GM23338 (cell line): Measurements from ENCODE around the gene OR51E1. TPM values are rescaled to one million over a fixed set of nuclear protein-coding genes. Genes with fewer than 3 reads are reported as not detected.

ENCODE experiments used
- ATAC-seq: fragments of 200-7000 bp; cut with Tn5 transposase; 3 replicates; pipeline ENCODE4 v1.9.1; 2020
- DNase-seq: peaks from one replicate; pipeline ENCODE4 v3.0.0-alpha.2; 2015; ENCODE audit warnings: low spot score
- H2AFZ ChIP-seq: fragments of 200-600 bp; sonication (generic); 2 replicates; pipeline ENCODE4 v1.8.0; 2016; ENCODE audit warnings: antibody characterized with exemption, mild to moderate bottlenecking, moderate library complexity
- H3F3A ChIP-seq: fragments of 200-600 bp; sonication (generic); replicated peaks from 2 replicates; pipeline ENCODE4 v1.8.0; 2017; ENCODE audit warnings: antibody characterized with exemption, mixed run types, low read depth
- H3K27ac ChIP-seq: fragments of 200-600 bp; sonication (generic); 2 replicates; pipeline ENCODE4 v1.6.1; 2016; ENCODE audit warnings: low read depth
- H3K27me3 ChIP-seq: fragments of 200-600 bp; sonication (generic); 2 replicates; pipeline ENCODE4 v1.8.0; 2016; ENCODE audit warnings: mild to moderate bottlenecking, mixed run types, moderate library complexity; ENCODE audit not compliant: insufficient read depth
- H3K36me3 ChIP-seq: fragments of 200-600 bp; sonication (generic); 2 replicates; pipeline ENCODE4 v1.8.0; 2016; ENCODE audit warnings: mild to moderate bottlenecking; ENCODE audit not compliant: insufficient read depth
- H3K4me1 ChIP-seq: fragments of 200-600 bp; sonication (generic); 2 replicates; pipeline ENCODE4 v1.8.0; 2016; ENCODE audit warnings: mild to moderate bottlenecking, moderate library complexity; ENCODE audit not compliant: insufficient read depth
- H3K4me2 ChIP-seq: fragments of 200-600 bp; sonication (generic); 2 replicates; pipeline ENCODE4 v1.7.1; 2017; ENCODE audit warnings: mixed run types
- H3K4me3 ChIP-seq: fragments of 200-600 bp; sonication (generic); 2 replicates; pipeline ENCODE4 v1.6.1; 2016; ENCODE audit warnings: mixed run types
- H3K79me2 ChIP-seq: fragments of 200-600 bp; sonication (generic); replicated peaks from 2 replicates; pipeline ENCODE4 v1.8.0; 2017; ENCODE audit warnings: mild to moderate bottlenecking; ENCODE audit not compliant: insufficient read depth
- H3K9me2 ChIP-seq: fragments of 200-600 bp; sonication (generic); 2 replicates; pipeline ENCODE4 v1.8.0; 2017; ENCODE audit not compliant: insufficient read depth
- H4K20me1 ChIP-seq: fragments of 200-600 bp; sonication (generic); replicated peaks from 2 replicates; pipeline ENCODE4 v1.8.0; 2017; ENCODE audit warnings: mild to moderate bottlenecking; ENCODE audit not compliant: insufficient read depth
- H3K27ac Mint-ChIP-seq: 2 replicates; pipeline ENCODE4 v1.8.0; 2020; ENCODE audit warnings: inconsistent platforms, mild to moderate bottlenecking, moderate library complexity, mixed read lengths
- H3K27me3 Mint-ChIP-seq: 3 replicates; pipeline ENCODE4 v1.8.0; 2022; ENCODE audit warnings: low read depth, mild to moderate bottlenecking, moderate library complexity, mixed read lengths, inconsistent platforms; ENCODE audit not compliant: insufficient read depth, poor library complexity
- H3K36me3 Mint-ChIP-seq: 3 replicates; pipeline ENCODE4 v1.8.0; 2021; ENCODE audit warnings: low read depth, mild to moderate bottlenecking, inconsistent platforms, moderate library complexity, mixed read lengths
- H3K4me1 Mint-ChIP-seq: 3 replicates; pipeline ENCODE4 v1.8.0; 2020; ENCODE audit warnings: mild to moderate bottlenecking, inconsistent platforms, mixed read lengths
- H3K4me3 Mint-ChIP-seq: 3 replicates; pipeline ENCODE4 v1.8.0; 2021; ENCODE audit warnings: moderate library complexity, mild to moderate bottlenecking, inconsistent platforms, mixed read lengths
- H3K9me3 Mint-ChIP-seq: 3 replicates; pipeline ENCODE4 v1.8.0; 2020; ENCODE audit warnings: moderate library complexity, mild to moderate bottlenecking, inconsistent platforms, mixed read lengths
- CTCF ChIP-seq, 2 experiments: fragments of 200-600 bp in 1 of 2; sonication (generic) in 1 of 2; conservative IDR thresholded peaks; 2 replicates each; pipeline versions ENCODE4 v1.5.1 to v1.6.1; 2016 to 2017; ENCODE audit warnings: antibody characterized with exemption in 2 of 2, low read depth in 2 of 2, mild to moderate bottlenecking in 2 of 2, moderate library complexity in 1 of 2
- ETS1 ChIP-seq: IDR thresholded peaks from 2 replicates; pipeline ENCODE4 v1.6.1; 2016; ENCODE audit warnings: antibody characterized with exemption
- EZH2phosphoT487 ChIP-seq: fragments of 200-600 bp; sonication (generic); IDR thresholded peaks from one replicate; pipeline ENCODE4 v1.8.1; 2018; ENCODE audit warnings: antibody characterized with exemption; ENCODE audit not compliant: unreplicated experiment
- STAT1 ChIP-seq: IDR thresholded peaks from one replicate; pipeline ENCODE4 v1.6.1; 2016; ENCODE audit warnings: antibody characterized with exemption; ENCODE audit not compliant: unreplicated experiment
- ZNF331 ChIP-seq: fragments of 250-450 bp; sonication (Bioruptor Pico); IDR thresholded peaks from 2 replicates; pipeline ENCODE4 v1.5.0; 2020; ENCODE audit warnings: low read depth, mild to moderate bottlenecking, moderate library complexity
- ZNF462 ChIP-seq: fragments of 250-450 bp; sonication (Bioruptor Pico); IDR thresholded peaks from 2 replicates; pipeline ENCODE4 v1.5.0; 2020; ENCODE audit warnings: mild to moderate bottlenecking, moderate library complexity
- polyA plus RNA-seq: library from polyadenylated mRNA; unstranded; fragments of >200 nt; fragmentation: Nextera tagmentation; extraction: Ambion mirVana; gene quantifications from 2 replicates; pipeline ENCODE4 v1.2.1, GENCODE V29; 2016
- total RNA-seq: library from RNA; depleted of rRNA; stranded (reverse); fragments of >200 nt; shearing (Covaris generic); gene quantifications from 2 replicates; pipeline ENCODE4 v1.2.3, GENCODE V29; 2014

The OR51E1 gene
- total and polyA plus RNA-seq, 2 experiments from 2014 or later, result not detected

GRCh38 chr11:4611986-4612385 is 31.8 kb upstream of the OR51E1 start (continued):
- no peak for TF ChIP-seq ETS1

- Histone ChIP-seq H3K4me2 (no peak overlapping the region), H3K79me2 (no peaks in the 10 kb centered on the region), H2AFZ (no peak overlapping the region), H3K4me1 (no peaks in the 10 kb centered on the region), H4K20me1 (no peaks in the 10 kb centered on the region), H3K36me3 (no peaks in the 10 kb centered on the region), H3K4me3 (no peak overlapping the region), H3F3A (no peaks in the 10 kb centered on the region), H3K9me2 (peaks cover 6% of the 10 kb centered on the region; the same call in 1 of the 2 replicates), H3K27me3 (no peaks in the 10 kb centered on the region), H3K27ac (no peak overlapping the region)
- no peaks in the 10 kb centered on the region for H3K4me1 Mint-ChIP-seq
- no peaks in the 10 kb centered on the region for H3K36me3 Mint-ChIP-seq
- DNase-seq (no peak), ATAC-seq (no peak)
- peaks cover 2% of the 10 kb centered on the region; the same call in 1 of the 3 replicates for H3K9me3 Mint-ChIP-seq
- no peak overlapping the region for H3K27ac Mint-ChIP-seq
- TF ChIP-seq ZNF462 (CRISPR knock-in tag) (no peak), ZNF331 (CRISPR knock-in tag) (no peak), CTCF (conservative IDR thresholded peaks at IDR 0.05; ENCODE audit: low read depth in 2 of 2) (no peak), ETS1 (no peak), STAT1 (no peak), EZH2phosphoT487 (no peak)
- no peak overlapping the region for H3K4me3 Mint-ChIP-seq
- no peaks in the 10 kb centered on the region for H3K27me3 Mint-ChIP-seq
Measured at GRCh38 chr11:4615856-4616444, 27.8 kb upstream of the OR51E1 start.
